HG03064 (cell line): ENCODE data around the gene NUP93.
"Not testable (repeated sequence)": the region's sequence is repeated elsewhere in the genome, so short reads cannot be mapped to it uniquely, and the experiment has no call there.

ENCODE experiments used
- ATAC-seq: cut with Tn5 transposase; IDR thresholded peaks from one replicate; pipeline ENCODE4 v1.9.1; 2021; ENCODE audit warnings: low read depth; ENCODE audit not compliant: unreplicated experiment

Gene NUP93

DNA sequence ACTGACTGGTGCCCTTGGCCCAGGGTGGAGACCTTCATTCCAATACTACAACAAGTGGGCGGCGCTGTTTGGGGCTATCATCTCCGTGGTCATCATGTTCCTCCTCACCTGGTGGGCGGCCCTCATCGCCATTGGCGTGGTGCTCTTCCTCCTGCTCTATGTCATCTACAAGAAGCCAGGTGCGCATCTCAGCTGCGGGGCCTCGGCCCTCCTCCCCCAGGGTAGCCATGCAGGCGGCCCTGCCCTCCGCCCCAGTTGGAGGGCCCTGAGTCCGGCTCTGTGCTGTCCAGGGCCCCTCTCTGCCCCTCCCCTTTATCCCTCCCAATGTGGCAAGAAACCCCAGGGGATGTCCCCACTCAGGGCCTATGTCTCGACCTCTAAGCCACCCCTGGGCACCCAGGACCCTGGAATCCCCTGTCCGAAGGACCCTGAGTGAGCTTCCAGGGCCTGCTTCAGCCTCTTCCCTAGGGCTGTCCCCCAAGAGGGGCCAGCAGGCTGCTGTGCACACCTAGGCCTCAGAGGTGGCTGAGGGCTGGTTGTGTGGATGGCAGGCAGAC, 154.2 kb downstream of the NUP93 start:
- ATAC-seq, result no peak

- ATAC-seq, result not testable (repeated sequence)
These were observed 155.0 kb downstream of the NUP93 start for GRCh38 chr16:56884929-56885328.

GRCh38 chr16:56885446-56886162, 155.7 kb downstream of the NUP93 start:
- ATAC-seq, result no peak

- ATAC-seq, result no peak
These were observed 156.4 kb downstream of the NUP93 start for GRCh38 chr16:56886296-56886695.

DNA sequence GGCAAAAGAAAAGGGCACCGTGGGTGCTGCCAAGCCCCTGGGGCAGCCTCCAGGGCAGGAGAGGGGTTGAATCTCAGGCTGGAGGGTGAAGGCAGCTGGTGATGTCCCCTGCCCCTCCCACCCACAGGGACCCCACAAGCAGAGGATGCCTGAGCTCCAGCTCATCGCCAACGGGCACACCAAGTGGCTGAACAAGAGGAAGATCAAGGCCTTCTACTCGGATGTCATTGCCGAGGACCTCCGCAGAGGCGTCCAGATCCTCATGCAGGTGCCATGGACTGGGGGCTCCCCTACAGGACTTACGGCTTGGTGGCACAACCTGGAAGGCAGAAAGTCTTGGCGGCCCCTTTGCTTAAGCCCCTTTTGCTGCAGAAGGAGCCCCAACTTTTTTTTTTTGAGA, 156.9 kb downstream of the NUP93 start:
- ATAC-seq, result no peak

- ATAC-seq, result no peak
These were observed 158.9 kb downstream of the NUP93 start for GRCh38 chr16:56888806-56889205.

DNA sequence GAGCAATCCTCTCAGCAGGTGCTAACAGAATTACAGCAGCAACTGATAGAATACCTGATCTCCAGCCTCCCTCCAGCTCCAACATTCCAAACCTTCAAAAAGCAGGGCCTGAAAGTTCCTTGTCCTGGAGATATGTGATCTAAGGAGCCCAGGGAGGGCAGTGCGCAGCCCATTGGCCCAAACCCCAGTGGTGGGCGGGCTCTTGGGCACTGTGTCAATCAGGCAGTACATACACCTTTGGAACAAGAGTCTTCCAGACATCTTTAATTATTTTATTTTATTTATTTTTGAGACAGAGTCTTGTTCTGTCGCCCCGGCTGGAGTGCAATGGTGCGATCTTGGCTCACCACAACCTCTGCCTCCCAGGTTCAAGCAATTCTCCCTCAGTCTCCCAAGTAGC, 159.3 kb downstream of the NUP93 start:
- no peak for ATAC-seq

GRCh38 chr16:56891685-56892084, 161.8 kb downstream of the NUP93 start:
- ATAC-seq, result no peak

DNA sequence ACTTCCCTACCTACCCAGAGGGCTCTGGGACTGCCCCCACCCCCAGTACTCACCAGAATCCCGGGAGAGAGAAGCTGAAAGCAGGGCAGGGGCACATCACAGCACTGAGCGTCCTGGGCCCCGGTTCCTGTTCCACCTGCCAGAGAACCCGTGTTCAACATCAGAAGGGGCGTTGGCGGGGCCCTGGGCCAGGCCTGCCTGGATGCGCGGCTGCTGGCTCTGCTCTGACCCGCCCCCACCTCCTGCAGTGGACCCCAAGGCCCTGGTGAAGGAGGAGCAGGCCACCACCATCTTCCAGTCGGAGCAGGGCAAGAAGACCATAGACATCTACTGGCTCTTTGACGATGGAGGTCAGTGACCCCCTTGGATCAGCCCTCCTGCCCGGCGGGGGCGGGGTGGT, 162.8 kb downstream of the NUP93 start:
- ATAC-seq, result no peak

- no peak for ATAC-seq
These were observed 164.5 kb downstream of the NUP93 start for GRCh38 chr16:56894331-56894917.

GRCh38 chr16:56895813-56896212, 165.9 kb downstream of the NUP93 start:
- no peak for ATAC-seq

GRCh38 chr16:56896244-56896643, 166.3 kb downstream of the NUP93 start:
- ATAC-seq, result no peak

GRCh38 chr16:56897026-56897799, 167.3 kb downstream of the NUP93 start:
- no peak for ATAC-seq

- no peak for ATAC-seq
These were observed 168.9 kb downstream of the NUP93 start for GRCh38 chr16:56898847-56899246.
